HEK293 (cell line): ENCODE measurements around the gene CCDC149.

Experiments
- CTCF ChIA-PET: fragments of 350-600 bp; formaldehyde crosslinking; extraction: SDS; loops from one replicate; lab custom pipeline; 2021; ENCODE audit warnings: antibody characterized with exemption; lab: Yijun Ruan, JAX
- POLR2A ChIA-PET: fragments of 300-600 bp; formaldehyde crosslinking; extraction: SDS; loops from one replicate; lab custom pipeline; 2020; ENCODE audit warnings: antibody characterized with exemption, inconsistent platforms; lab: Yijun Ruan, JAX
- H3K27ac ChIP-seq: fragments of 200-500 bp; sonication (Bioruptor generic); 2 replicates; pipeline ENCODE4 v1.5.1; 2014; ENCODE audit warnings: low read depth, low read length, control low read depth, inconsistent platforms; ENCODE audit errors: extremely low read depth
- H3K36me3 ChIP-seq, 2 experiments: fragments of 200-500 bp in 1 of 2; sonication (Bioruptor generic) in 1 of 2; 1 replicate in 1 of 2; 2 replicates in 1 of 2; pipeline ENCODE4 v1.5.1; 2014 to 2017; ENCODE audit warnings: inconsistent platforms in 2 of 2, low read length in 2 of 2; ENCODE audit not compliant: control insufficient read depth in 2 of 2, insufficient read depth in 1 of 2
- H3K4me1 ChIP-seq: fragments of 200-500 bp; sonication (Bioruptor generic); 2 replicates; pipeline ENCODE4 v1.5.1; 2014; ENCODE audit warnings: mild to moderate bottlenecking, low read length, inconsistent platforms; ENCODE audit not compliant: control insufficient read depth, insufficient read depth
- H3K4me3 ChIP-seq: 2 replicates; pipeline ENCODE4 v1.5.1; 2011; ENCODE audit warnings: low read depth, mild to moderate bottlenecking, control low read depth, low read length, moderate library complexity
- H3K9me3 ChIP-seq: fragments of 200-500 bp; sonication (Bioruptor generic); 2 replicates; pipeline ENCODE4 v1.5.1; 2014; ENCODE audit warnings: low read depth, low read length, inconsistent platforms; ENCODE audit not compliant: control insufficient read depth, insufficient read depth
- BCL6B ChIP-seq: fragments of 450-650 bp; formaldehyde crosslinking; IDR thresholded peaks from 2 replicates; pipeline ENCODE4 v1.5.1; 2017; ENCODE audit warnings: missing biosample characterization, missing genetic modification characterization
- GLI4 ChIP-seq: fragments of 450-650 bp; formaldehyde crosslinking; IDR thresholded peaks from 2 replicates; pipeline ENCODE4 v1.5.1; 2016; ENCODE audit warnings: missing biosample characterization, missing genetic modification characterization
- SCRT1 ChIP-seq: fragments of 450-650 bp; formaldehyde crosslinking; IDR thresholded peaks from 2 replicates; pipeline ENCODE4 v1.5.1; 2016; ENCODE audit warnings: missing biosample characterization, missing genetic modification characterization, borderline replicate concordance
- SP3 ChIP-seq: fragments of 450-650 bp; formaldehyde crosslinking; IDR thresholded peaks from 2 replicates; pipeline ENCODE4 v1.5.1; 2016; ENCODE audit warnings: missing biosample characterization, missing genetic modification characterization
- WT1 ChIP-seq: fragments of 450-650 bp; formaldehyde crosslinking; IDR thresholded peaks from 2 replicates; pipeline ENCODE4 v1.5.1; 2016; ENCODE audit warnings: missing biosample characterization, missing genetic modification characterization
- YY2 ChIP-seq: fragments of 450-650 bp; formaldehyde crosslinking; IDR thresholded peaks from 2 replicates; pipeline ENCODE4 v1.5.1; 2016; ENCODE audit warnings: missing biosample characterization, missing genetic modification characterization
- ZFHX2 ChIP-seq: fragments of 450-650 bp; formaldehyde crosslinking; conservative IDR thresholded peaks from 2 replicates; pipeline ENCODE4 v1.5.1; 2016; ENCODE audit warnings: missing biosample characterization, missing genetic modification characterization
- ZNF146 ChIP-seq: fragments of 450-650 bp; formaldehyde crosslinking; IDR thresholded peaks from 2 replicates; pipeline ENCODE4 v1.5.1; 2016; ENCODE audit warnings: missing biosample characterization, missing genetic modification characterization
- ZNF202 ChIP-seq: fragments of 450-650 bp; formaldehyde crosslinking; IDR thresholded peaks from 2 replicates; pipeline ENCODE4 v1.5.1; 2016; ENCODE audit warnings: missing biosample characterization, missing genetic modification characterization, borderline replicate concordance
- ZNF221 ChIP-seq: fragments of 450-650 bp; formaldehyde crosslinking; IDR thresholded peaks from 2 replicates; pipeline ENCODE4 v1.5.1; 2017; ENCODE audit warnings: missing biosample characterization, missing genetic modification characterization, borderline replicate concordance
- ZNF23 ChIP-seq: fragments of 450-650 bp; formaldehyde crosslinking; IDR thresholded peaks from 2 replicates; pipeline ENCODE4 v1.5.1; 2016; ENCODE audit warnings: missing biosample characterization, missing genetic modification characterization, borderline replicate concordance
- ZNF26 ChIP-seq: fragments of 450-650 bp; formaldehyde crosslinking; IDR thresholded peaks from 2 replicates; pipeline ENCODE4 v1.5.1; 2016; ENCODE audit warnings: missing biosample characterization, missing genetic modification characterization
- ZNF280C ChIP-seq: fragments of 450-650 bp; formaldehyde crosslinking; IDR thresholded peaks from 2 replicates; pipeline ENCODE4 v1.5.1; 2016; ENCODE audit warnings: missing biosample characterization, missing genetic modification characterization
- ZNF292 ChIP-seq: fragments of 450-650 bp; formaldehyde crosslinking; IDR thresholded peaks from 2 replicates; pipeline ENCODE4 v1.5.1; 2016; ENCODE audit warnings: low read depth, missing biosample characterization, missing genetic modification characterization, borderline replicate concordance
- ZNF302 ChIP-seq: fragments of 450-650 bp; formaldehyde crosslinking; IDR thresholded peaks from 2 replicates; pipeline ENCODE4 v1.5.1; 2016; ENCODE audit warnings: missing biosample characterization, missing genetic modification characterization, low read depth
- ZNF350 ChIP-seq: fragments of 450-650 bp; formaldehyde crosslinking; IDR thresholded peaks from 2 replicates; pipeline ENCODE4 v1.5.0; 2017; ENCODE audit warnings: missing biosample characterization, mild to moderate bottlenecking, missing genetic modification characterization
- ZNF391 ChIP-seq: fragments of 450-650 bp; formaldehyde crosslinking; IDR thresholded peaks from 2 replicates; pipeline ENCODE4 v1.5.1; 2016; ENCODE audit warnings: low read depth, missing biosample characterization, missing genetic modification characterization, borderline replicate concordance
- ZNF404 ChIP-seq: fragments of 450-650 bp; formaldehyde crosslinking; IDR thresholded peaks from 2 replicates; pipeline ENCODE4 v1.5.1; 2017; ENCODE audit warnings: missing biosample characterization, missing genetic modification characterization
- ZNF426 ChIP-seq: fragments of 450-650 bp; formaldehyde crosslinking; IDR thresholded peaks from 2 replicates; pipeline ENCODE4 v1.5.1; 2017; ENCODE audit warnings: missing biosample characterization, missing genetic modification characterization, mild to moderate bottlenecking, inconsistent platforms, moderate library complexity
- ZNF488 ChIP-seq: fragments of 450-650 bp; formaldehyde crosslinking; IDR thresholded peaks from 2 replicates; pipeline ENCODE4 v1.5.1; 2016; ENCODE audit warnings: missing biosample characterization, missing genetic modification characterization
- ZNF521 ChIP-seq: fragments of 450-650 bp; formaldehyde crosslinking; IDR thresholded peaks from 2 replicates; pipeline ENCODE4 v1.5.1; 2017; ENCODE audit warnings: missing biosample characterization, mild to moderate bottlenecking, missing genetic modification characterization
- ZNF558 ChIP-seq: fragments of 450-650 bp; formaldehyde crosslinking; IDR thresholded peaks from 2 replicates; pipeline ENCODE4 v1.5.1; 2016; ENCODE audit warnings: missing biosample characterization, missing genetic modification characterization
- ZNF610 ChIP-seq: fragments of 450-650 bp; formaldehyde crosslinking; IDR thresholded peaks from 2 replicates; pipeline ENCODE4 v1.5.1; 2016; ENCODE audit warnings: missing biosample characterization, missing genetic modification characterization, borderline replicate concordance
- ZNF623 ChIP-seq: fragments of 450-650 bp; formaldehyde crosslinking; IDR thresholded peaks from 2 replicates; pipeline ENCODE4 v1.5.1; 2016; ENCODE audit warnings: missing biosample characterization, missing genetic modification characterization
- ZNF626 ChIP-seq: fragments of 450-650 bp; sonication (Bioruptor Pico); formaldehyde crosslinking; IDR thresholded peaks from 2 replicates; pipeline ENCODE4 v1.5.1; 2018; ENCODE audit warnings: missing biosample characterization, missing genetic modification characterization, inconsistent platforms
- ZNF645 ChIP-seq: fragments of 450-650 bp; formaldehyde crosslinking; IDR thresholded peaks from 2 replicates; pipeline ENCODE4; 2016; ENCODE audit warnings: missing biosample characterization, missing genetic modification characterization
- ZNF677 ChIP-seq: fragments of 450-650 bp; IDR thresholded peaks from 2 replicates; pipeline ENCODE4 v1.5.0; 2018; ENCODE audit warnings: missing biosample characterization, mild to moderate bottlenecking, missing genetic modification characterization, moderate library complexity
- ZNF707 ChIP-seq: fragments of 450-650 bp; formaldehyde crosslinking; IDR thresholded peaks from 2 replicates; pipeline ENCODE4 v1.5.1; 2016; ENCODE audit warnings: missing biosample characterization, missing genetic modification characterization
- ZNF830 ChIP-seq: fragments of 450-650 bp; IDR thresholded peaks from 2 replicates; pipeline ENCODE4 v1.5.0; 2018; ENCODE audit warnings: missing biosample characterization, missing genetic modification characterization, low read depth, mild to moderate bottlenecking, moderate library complexity
- ZNF843 ChIP-seq: fragments of 450-650 bp; formaldehyde crosslinking; IDR thresholded peaks from 2 replicates; pipeline ENCODE4 v1.5.1; 2016; ENCODE audit warnings: missing biosample characterization, missing genetic modification characterization
- ZSCAN30 ChIP-seq: fragments of 450-650 bp; IDR thresholded peaks from 2 replicates; pipeline ENCODE4 v1.5.1; 2018; ENCODE audit warnings: missing biosample characterization, mild to moderate bottlenecking, missing genetic modification characterization, moderate library complexity

The CCDC149 gene

GRCh38 chr4:24771241-24771640 lies 141.6 kb downstream of the CCDC149 start:
- TF ChIP-seq ZNF292 (tag by site-specific recombination) (no peak), ZNF280C (no peak), SP3 (tag by site-specific recombination) (no peak), ZNF426 (tag by site-specific recombination) (no peak), ZNF202 (no peak), WT1 (tag by site-specific recombination) (no peak), GLI4 (no peak), ZNF707 (tag by site-specific recombination) (no peak), ZNF626 (no peak), ZNF830 (tag by site-specific recombination) (no peak), ZNF677 (tag by site-specific recombination) (no peak), SCRT1 (tag by site-specific recombination) (no peak), BCL6B (tag by site-specific recombination) (no peak), ZNF623 (tag by site-specific recombination) (no peak), ZNF521 (tag by site-specific recombination) (no peak), ZNF350 (tag by site-specific recombination) (no peak), ZNF558 (no peak), ZNF221 (tag by site-specific recombination) (no peak), ZNF26 (tag by site-specific recombination) (no peak), ZNF146 (no peak)

GRCh38 chr4:24770667-24771066 lies 142.2 kb downstream of the CCDC149 start:
- H3K4me3 ChIP-seq, result no peak overlapping the region
- ChIA-PET CTCF (no interaction called here), POLR2A (no interaction called here)
- TF ChIP-seq ZSCAN30 (tag by site-specific recombination), result no peak
- TF ChIP-seq ZNF391 (tag by site-specific recombination), result no peak
- no peak for TF ChIP-seq ZNF610
- TF ChIP-seq ZNF302 (tag by site-specific recombination), result no peak
- TF ChIP-seq ZFHX2 (tag by site-specific recombination), result no peak
- no peak for TF ChIP-seq ZNF404 (tag by site-specific recombination)
- no peak for TF ChIP-seq YY2 (tag by site-specific recombination)
- no peak for TF ChIP-seq ZNF830 (tag by site-specific recombination)
- no peak for TF ChIP-seq ZNF645
- TF ChIP-seq ZNF488 (tag by site-specific recombination), result no peak
- no peak for TF ChIP-seq ZNF843 (tag by site-specific recombination)
- TF ChIP-seq ZNF23 (tag by site-specific recombination), result no peak
- no peaks in the 10 kb centered on the region for H3K9me3 ChIP-seq
- no peaks in the 10 kb centered on the region for H3K36me3 ChIP-seq
- no peaks in the 10 kb centered on the region for H3K4me1 ChIP-seq
- H3K27ac ChIP-seq, result no peak overlapping the region

More at GRCh38 chr4:24771241-24771640, 141.6 kb downstream of the CCDC149 start:
- Histone ChIP-seq H3K27ac (no peak overlapping the region), H3K4me3 (no peak overlapping the region), H3K9me3 (no peaks in the 10 kb centered on the region), H3K36me3 (no peaks in the 10 kb centered on the region), H3K4me1 (no peaks in the 10 kb centered on the region)
- POLR2A ChIA-PET, result no interaction called here
- CTCF ChIA-PET, result no interaction called here
